ENCODE data around the gene KDM2B.

Gene KDM2B

GRCh38 chr12:121626087-121626852 is 45.4 kb upstream of the KDM2B start, which contains the start of gene ORAI1:
Gene ORAI1 (plus strand): TSS chr12:121626530.
- no peaks in the 10 kb centered on the region for H3K27me3 ChIP-seq (ENCODE audit: control insufficient read depth in 3 of 3, insufficient read depth in 3 of 3, low read depth in 1 of 3, low read length in 3 of 3)
- H3K4me3 ChIP-seq (ENCODE audit: low read length in 2 of 2): peak within 1 kb of the TSS; percentile 85 to 97
- peak; percentile 97 for DNase-seq (ENCODE audit: low spot score)
- H3K9ac ChIP-seq (ENCODE audit: low read depth, low read length, poor library complexity): peak within 1 kb of the TSS; percentile 89
- H4K91ac ChIP-seq (ENCODE audit: low read depth, low read length, poor library complexity): no peak within 1 kb of the TSS
- H3K4ac ChIP-seq (ENCODE audit: low read length): no peak within 1 kb of the TSS
- peak within 1 kb of the TSS; percentile 89 for H3K23ac ChIP-seq (ENCODE audit: low read depth, low read length, poor library complexity)
- H3K4me2 ChIP-seq (ENCODE audit: insufficient read depth, low read length, poor library complexity, severe bottlenecking): peak within 1 kb of the TSS; percentile 97
- H2BK120ac ChIP-seq (ENCODE audit: low read depth, low read length): peak within 1 kb of the TSS; percentile 58
- peaks cover 14 to 26% of the 10 kb centered on the region in 2 donors for H3K4me1 ChIP-seq (ENCODE audit: control insufficient read depth in 2 of 2, insufficient read depth in 1 of 2, low read depth in 1 of 2, low read length in 2 of 2)
- H3K18ac ChIP-seq (ENCODE audit: low read length): peak within 1 kb of the TSS; percentile 87
- no peaks in the 10 kb centered on the region for H3K79me1 ChIP-seq (ENCODE audit: low read depth, low read length)
- no peak within 1 kb of the TSS for H4K8ac ChIP-seq (ENCODE audit: low read depth, low read length)
- peak within 1 kb of the TSS; percentile 91 for H2BK5ac ChIP-seq (ENCODE audit: low read length)
- peaks cover 0 to 12% of the 10 kb centered on the region in 2 donors for H3K36me3 ChIP-seq (replicated peaks in 1 of 2; ENCODE audit: control insufficient read depth in 2 of 2, insufficient read depth in 2 of 2, low read length in 2 of 2)
- H3K9me3 ChIP-seq (replicated peaks in 1 of 2; ENCODE audit: control insufficient read depth in 2 of 2, insufficient read depth in 1 of 2, low read depth in 1 of 2, low read length in 2 of 2): no peaks in the 10 kb centered on the region
- peak within 1 kb of the TSS; percentile 77 for H3K27ac ChIP-seq (replicated peaks; ENCODE audit: low read length)
- H2BK12ac ChIP-seq (ENCODE audit: low read length): no peak within 1 kb of the TSS
- H2AFZ ChIP-seq (ENCODE audit: low read length): peak within 1 kb of the TSS; percentile 96
- peak within 1 kb of the TSS; percentile 26 for H3K14ac ChIP-seq (ENCODE audit: low read length)
- H2BK15ac ChIP-seq (ENCODE audit: low read length): peak within 1 kb of the TSS; percentile 70
- no CpG with 5 or more reads among the region's 92 CpGs for WGBS, 2 donors (ENCODE audit: extremely low coverage in 2 of 2, insufficient read length in 2 of 2, insufficient replicate concordance in 1 of 2)
- H2AK5ac ChIP-seq (ENCODE audit: low read depth, low read length): peak within 1 kb of the TSS; percentile 47

- peak overlapping the region; percentile 79 for H3K27ac ChIP-seq (replicated peaks; ENCODE audit: low read length)
- no peak overlapping the region for H3K4me2 ChIP-seq (ENCODE audit: insufficient read depth, low read length, poor library complexity, severe bottlenecking)
- H3K18ac ChIP-seq (ENCODE audit: low read length): peak overlapping the region; percentile 35
- H3K79me1 ChIP-seq (ENCODE audit: low read depth, low read length): no peaks in the 10 kb centered on the region
- no CpG with 5 or more reads among the region's 8 CpGs for WGBS, 2 donors (ENCODE audit: extremely low coverage in 2 of 2, insufficient read length in 2 of 2, insufficient replicate concordance in 1 of 2)
- DNase-seq (ENCODE audit: low spot score): no peak
- no peak overlapping the region for H3K14ac ChIP-seq (ENCODE audit: low read length)
- H3K36me3 ChIP-seq (replicated peaks in 1 of 2; ENCODE audit: control insufficient read depth in 2 of 2, insufficient read depth in 2 of 2, low read length in 2 of 2): no peaks in the 10 kb centered on the region
- H3K4ac ChIP-seq (ENCODE audit: low read length): no peak overlapping the region
- H3K9me3 ChIP-seq (replicated peaks in 1 of 2; ENCODE audit: control insufficient read depth in 2 of 2, insufficient read depth in 1 of 2, low read depth in 1 of 2, low read length in 2 of 2): no peaks in the 10 kb centered on the region
- H2BK12ac ChIP-seq (ENCODE audit: low read length): no peak overlapping the region
- peaks cover 10 to 11% of the 10 kb centered on the region in 2 donors for H3K4me1 ChIP-seq (ENCODE audit: control insufficient read depth in 2 of 2, insufficient read depth in 1 of 2, low read depth in 1 of 2, low read length in 2 of 2)
- no peak overlapping the region for H3K4me3 ChIP-seq (ENCODE audit: low read length in 2 of 2)
- no peaks in the 10 kb centered on the region for H3K27me3 ChIP-seq (ENCODE audit: control insufficient read depth in 3 of 3, insufficient read depth in 3 of 3, low read depth in 1 of 3, low read length in 3 of 3)
- no peak overlapping the region for H2BK5ac ChIP-seq (ENCODE audit: low read length)
- H4K8ac ChIP-seq (ENCODE audit: low read depth, low read length): no peak overlapping the region
- peak overlapping the region; percentile 83 for H2AFZ ChIP-seq (ENCODE audit: low read length)
- H2BK120ac ChIP-seq (ENCODE audit: low read depth, low read length): no peak overlapping the region
- no peak overlapping the region for H4K91ac ChIP-seq (ENCODE audit: low read depth, low read length, poor library complexity)
- no peak overlapping the region for H3K23ac ChIP-seq (ENCODE audit: low read depth, low read length, poor library complexity)
- no peak overlapping the region for H2AK5ac ChIP-seq (ENCODE audit: low read depth, low read length)
- H2BK15ac ChIP-seq (ENCODE audit: low read length): no peak overlapping the region
- H3K9ac ChIP-seq (ENCODE audit: low read depth, low read length, poor library complexity): no peak overlapping the region
Observed at GRCh38 chr12:121620333-121620891, 39.6 kb upstream of the KDM2B start.

GRCh38 chr12:121618659-121619233 is 37.9 kb upstream of the KDM2B start:
- no peak overlapping the region for H2BK15ac ChIP-seq (ENCODE audit: low read length)
- H2BK120ac ChIP-seq (ENCODE audit: low read depth, low read length): no peak overlapping the region
- no peak overlapping the region for H2BK5ac ChIP-seq (ENCODE audit: low read length)
- H3K18ac ChIP-seq (ENCODE audit: low read length): no peak overlapping the region
- H4K91ac ChIP-seq (ENCODE audit: low read depth, low read length, poor library complexity): no peak overlapping the region
- no peak overlapping the region for H3K4ac ChIP-seq (ENCODE audit: low read length)
- H3K4me3 ChIP-seq (ENCODE audit: low read length in 2 of 2): no peak overlapping the region
- no peak for DNase-seq (ENCODE audit: low spot score)
- no peaks in the 10 kb centered on the region for H3K79me1 ChIP-seq (ENCODE audit: low read depth, low read length)
- no peak overlapping the region for H3K4me2 ChIP-seq (ENCODE audit: insufficient read depth, low read length, poor library complexity, severe bottlenecking)
- WGBS, 2 donors (ENCODE audit: extremely low coverage in 2 of 2, insufficient read length in 2 of 2, insufficient replicate concordance in 1 of 2): no CpG with 5 or more reads among the region's 5 CpGs
- H3K9ac ChIP-seq (ENCODE audit: low read depth, low read length, poor library complexity): no peak overlapping the region
- H4K8ac ChIP-seq (ENCODE audit: low read depth, low read length): no peak overlapping the region
- H3K14ac ChIP-seq (ENCODE audit: low read length): no peak overlapping the region
- H3K27ac ChIP-seq (replicated peaks; ENCODE audit: low read length): no peak overlapping the region
- H2BK12ac ChIP-seq (ENCODE audit: low read length): no peak overlapping the region
- no peaks in the 10 kb centered on the region for H3K9me3 ChIP-seq (replicated peaks in 1 of 2; ENCODE audit: control insufficient read depth in 2 of 2, insufficient read depth in 1 of 2, low read depth in 1 of 2, low read length in 2 of 2)
- no peaks in the 10 kb centered on the region for H3K36me3 ChIP-seq (replicated peaks in 1 of 2; ENCODE audit: control insufficient read depth in 2 of 2, insufficient read depth in 2 of 2, low read length in 2 of 2)
- no peak overlapping the region for H2AK5ac ChIP-seq (ENCODE audit: low read depth, low read length)
- no peak overlapping the region for H2AFZ ChIP-seq (ENCODE audit: low read length)
- no peaks in the 10 kb centered on the region for H3K27me3 ChIP-seq (ENCODE audit: control insufficient read depth in 3 of 3, insufficient read depth in 3 of 3, low read depth in 1 of 3, low read length in 3 of 3)
- H3K4me1 ChIP-seq (ENCODE audit: control insufficient read depth in 2 of 2, insufficient read depth in 1 of 2, low read depth in 1 of 2, low read length in 2 of 2): peaks cover 7 to 9% of the 10 kb centered on the region in 2 donors
- no peak overlapping the region for H3K23ac ChIP-seq (ENCODE audit: low read depth, low read length, poor library complexity)

GRCh38 chr12:121614872-121615467 is 34.1 kb upstream of the KDM2B start:
- Histone ChIP-seq H3K4me2 (ENCODE audit: insufficient read depth, low read length, poor library complexity, severe bottlenecking) (no peak overlapping the region), H3K4me3 (ENCODE audit: low read length in 2 of 2) (no peak overlapping the region), H3K14ac (ENCODE audit: low read length) (no peak overlapping the region), H4K8ac (ENCODE audit: low read depth, low read length) (no peak overlapping the region), H3K18ac (ENCODE audit: low read length) (no peak overlapping the region), H3K27me3 (ENCODE audit: control insufficient read depth in 3 of 3, insufficient read depth in 3 of 3, low read depth in 1 of 3, low read length in 3 of 3) (no peaks in the 10 kb centered on the region), H2BK5ac (ENCODE audit: low read length) (no peak overlapping the region), H2AK5ac (ENCODE audit: low read depth, low read length) (no peak overlapping the region), H2AFZ (ENCODE audit: low read length) (no peak overlapping the region), H3K79me1 (ENCODE audit: low read depth, low read length) (no peaks in the 10 kb centered on the region), H3K23ac (ENCODE audit: low read depth, low read length, poor library complexity) (no peak overlapping the region), H2BK15ac (ENCODE audit: low read length) (no peak overlapping the region), H3K9ac (ENCODE audit: low read depth, low read length, poor library complexity) (no peak overlapping the region), H3K27ac (replicated peaks; ENCODE audit: low read length) (no peak overlapping the region), H3K4ac (ENCODE audit: low read length) (no peak overlapping the region), H3K9me3 (replicated peaks in 1 of 2; ENCODE audit: control insufficient read depth in 2 of 2, insufficient read depth in 1 of 2, low read depth in 1 of 2, low read length in 2 of 2) (no peaks in the 10 kb centered on the region), H3K36me3 (replicated peaks in 1 of 2; ENCODE audit: control insufficient read depth in 2 of 2, insufficient read depth in 2 of 2, low read length in 2 of 2) (no peaks in the 10 kb centered on the region), H4K91ac (ENCODE audit: low read depth, low read length, poor library complexity) (no peak overlapping the region), H2BK120ac (ENCODE audit: low read depth, low read length) (no peak overlapping the region), H2BK12ac (ENCODE audit: low read length) (no peak overlapping the region), H3K4me1 (ENCODE audit: control insufficient read depth in 2 of 2, insufficient read depth in 1 of 2, low read depth in 1 of 2, low read length in 2 of 2) (peaks cover 3 to 11% of the 10 kb centered on the region in 2 donors)
- DNase-seq (ENCODE audit: low spot score): no peak
- no CpG with 5 or more reads among the region's 9 CpGs for WGBS, 2 donors (ENCODE audit: extremely low coverage in 2 of 2, insufficient read length in 2 of 2, insufficient replicate concordance in 1 of 2)

All from neuronal stem cell (in vitro differentiated cells).